ENCODE measurements around the gene SMG9.

Gene SMG9, protein sequence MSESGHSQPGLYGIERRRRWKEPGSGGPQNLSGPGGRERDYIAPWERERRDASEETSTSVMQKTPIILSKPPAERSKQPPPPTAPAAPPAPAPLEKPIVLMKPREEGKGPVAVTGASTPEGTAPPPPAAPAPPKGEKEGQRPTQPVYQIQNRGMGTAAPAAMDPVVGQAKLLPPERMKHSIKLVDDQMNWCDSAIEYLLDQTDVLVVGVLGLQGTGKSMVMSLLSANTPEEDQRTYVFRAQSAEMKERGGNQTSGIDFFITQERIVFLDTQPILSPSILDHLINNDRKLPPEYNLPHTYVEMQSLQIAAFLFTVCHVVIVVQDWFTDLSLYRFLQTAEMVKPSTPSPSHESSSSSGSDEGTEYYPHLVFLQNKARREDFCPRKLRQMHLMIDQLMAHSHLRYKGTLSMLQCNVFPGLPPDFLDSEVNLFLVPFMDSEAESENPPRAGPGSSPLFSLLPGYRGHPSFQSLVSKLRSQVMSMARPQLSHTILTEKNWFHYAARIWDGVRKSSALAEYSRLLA

GRCh38 chr19:43754503-43755255 lies at the start of gene SMG9:
Gene SMG9, minus strand, starts transcription at chr19:43754962. Its CDS starts 4,221 bp downstream, at chr19:43750741.
- ATAC-seq (peak; percentile 79), DNase-seq (peak; percentile 99)

DNA sequence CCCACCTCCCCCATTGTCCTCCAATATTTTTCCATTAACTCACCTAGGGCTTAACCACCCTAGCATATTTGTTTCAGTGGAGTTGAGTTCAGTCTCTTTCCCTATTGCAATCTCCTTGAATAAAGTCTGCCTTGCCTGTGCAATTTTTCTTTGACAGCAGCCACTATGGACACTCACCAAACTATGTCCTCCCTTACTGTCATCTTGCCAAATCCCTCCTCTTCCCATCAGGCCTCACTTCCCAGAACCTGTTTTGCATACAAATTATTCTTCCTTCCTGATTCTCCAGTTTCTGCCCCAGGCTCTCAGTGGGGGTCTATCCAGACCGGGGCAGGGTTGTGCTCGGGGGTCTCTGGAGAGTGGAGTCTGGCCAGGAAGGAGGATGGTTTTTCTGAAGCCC lies 49.7 kb upstream of the SMG9 start:
- DNase-seq: no peak

GRCh38 chr19:43802216-43802951 lies 47.6 kb upstream of the SMG9 start, which contains the start of gene LYPD5:
Gene LYPD5, minus strand, starts transcription at chr19:43802447. Its CDS starts 67 bp downstream, at chr19:43802380.
- DNase-seq (no peak), ATAC-seq (no peak)

More for the DNA sequence above, 49.7 kb upstream of the SMG9 start:
- ATAC-seq: no peak

- no peak for ATAC-seq
Observed at GRCh38 chr19:43799502-43800142, 44.9 kb upstream of the SMG9 start.

GRCh38 chr19:43798546-43799409 lies 44.0 kb upstream of the SMG9 start:
- ATAC-seq: peak; percentile 89
- DNase-seq: peak; percentile 76

More at GRCh38 chr19:43799502-43800142, 44.9 kb upstream of the SMG9 start:
- DNase-seq: no peak

GRCh38 chr19:43798026-43798545 lies 43.3 kb upstream of the SMG9 start:
- ATAC-seq: no peak
- no peak for DNase-seq

DNA sequence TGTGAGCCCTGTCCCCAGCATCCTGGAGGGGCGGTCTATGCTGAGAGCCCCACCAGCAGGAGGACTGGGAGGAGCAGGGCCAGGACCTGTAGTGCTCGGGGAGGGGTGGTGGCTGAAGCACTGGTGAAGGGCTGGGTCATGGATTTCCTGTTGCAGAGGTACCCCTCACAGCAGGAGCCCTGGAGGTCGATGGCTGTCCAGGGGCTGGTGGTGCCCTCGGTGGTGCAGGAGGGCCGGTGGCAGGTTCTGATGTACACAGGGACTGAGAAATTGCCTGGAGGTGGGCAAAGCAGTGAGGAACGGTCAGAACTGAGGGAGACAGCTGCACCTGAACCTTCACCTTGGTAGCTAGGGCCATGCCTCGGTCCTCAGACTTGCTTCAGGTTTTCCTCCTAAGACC lies 42.8 kb upstream of the SMG9 start:
- no peak for DNase-seq
- ATAC-seq: no peak

- DNase-seq (no peak), ATAC-seq (no peak)
Observed at GRCh38 chr19:43797118-43797517, 42.4 kb upstream of the SMG9 start.

- no peak for DNase-seq
- ATAC-seq: no peak
Observed at GRCh38 chr19:43790587-43790986, 35.8 kb upstream of the SMG9 start.

GRCh38 chr19:43789029-43789428 lies 34.3 kb upstream of the SMG9 start:
- no peak for ATAC-seq

GRCh38 chr19:43786665-43787064 lies 31.9 kb upstream of the SMG9 start:
- no peak for DNase-seq

More at GRCh38 chr19:43789029-43789428, 34.3 kb upstream of the SMG9 start:
- DNase-seq: no peak

DNA sequence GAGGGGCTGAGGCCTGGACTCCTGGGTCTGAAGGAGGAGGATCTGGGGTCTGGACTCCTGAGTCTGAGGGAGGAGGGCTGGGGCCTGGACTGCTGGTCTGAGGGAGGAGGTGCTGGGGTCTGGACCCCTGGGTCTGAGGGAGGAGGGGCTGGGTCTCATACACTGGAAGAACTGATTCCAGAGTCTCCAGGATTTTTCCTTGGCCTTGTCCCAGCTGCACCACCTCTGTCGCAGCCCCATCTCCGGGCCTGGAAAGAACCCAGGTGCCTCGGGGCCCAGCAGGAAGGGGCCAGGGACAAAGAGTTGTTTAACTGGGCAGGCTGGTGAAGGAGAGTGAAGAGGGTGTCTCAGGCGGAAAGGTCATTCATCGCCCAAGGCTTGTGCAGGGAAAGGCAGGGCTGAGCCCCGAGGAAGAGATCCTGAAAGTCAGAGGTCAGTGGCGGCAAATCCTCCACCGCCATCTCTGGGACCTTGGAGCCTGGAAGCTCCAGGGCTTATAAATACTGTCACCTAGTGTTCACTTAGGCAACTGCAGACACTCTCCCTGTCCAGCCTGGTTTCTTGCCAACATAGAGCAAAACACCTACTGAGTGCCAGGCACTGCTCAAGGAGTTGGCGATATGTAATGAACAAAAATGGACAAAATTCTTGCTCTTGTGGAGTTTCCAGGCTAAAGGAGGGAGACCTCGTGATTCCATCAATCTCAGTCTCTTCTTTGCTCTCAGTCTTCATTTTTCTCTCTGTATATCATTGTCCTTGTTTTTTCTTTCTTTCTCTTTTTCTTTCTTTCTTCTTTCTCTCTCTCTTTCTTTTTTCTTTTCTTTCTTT lies 30.4 kb upstream of the SMG9 start:
- peak; percentile 63 for DNase-seq
- no peak for ATAC-seq

More at GRCh38 chr19:43786665-43787064, 31.9 kb upstream of the SMG9 start:
- ATAC-seq: no peak

GRCh38 chr19:43784241-43784980 lies 29.6 kb upstream of the SMG9 start:
- DNase-seq (peak; percentile 76), ATAC-seq (peak; percentile 28)

DNA sequence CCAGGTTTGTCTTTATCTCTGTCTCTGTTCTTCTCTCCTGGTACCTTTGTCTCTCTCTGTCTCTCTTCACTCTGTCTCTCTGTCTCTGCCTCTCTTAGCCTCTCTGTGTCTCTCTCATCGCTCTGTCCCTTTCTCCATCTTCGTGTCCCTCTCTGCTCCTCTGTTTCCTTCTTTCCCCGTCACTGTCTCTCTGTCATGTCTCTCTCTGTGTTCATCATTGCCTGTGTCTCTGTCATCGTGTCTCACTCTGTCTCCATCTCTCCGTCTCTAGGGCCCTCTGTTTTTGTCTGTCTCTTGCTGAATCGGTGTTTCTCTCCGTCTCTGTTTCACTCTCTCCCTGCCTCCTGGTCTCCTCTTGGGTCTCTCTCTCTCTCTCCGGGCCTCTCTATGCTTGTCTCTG lies 28.9 kb upstream of the SMG9 start:
- ATAC-seq: no peak

DNA sequence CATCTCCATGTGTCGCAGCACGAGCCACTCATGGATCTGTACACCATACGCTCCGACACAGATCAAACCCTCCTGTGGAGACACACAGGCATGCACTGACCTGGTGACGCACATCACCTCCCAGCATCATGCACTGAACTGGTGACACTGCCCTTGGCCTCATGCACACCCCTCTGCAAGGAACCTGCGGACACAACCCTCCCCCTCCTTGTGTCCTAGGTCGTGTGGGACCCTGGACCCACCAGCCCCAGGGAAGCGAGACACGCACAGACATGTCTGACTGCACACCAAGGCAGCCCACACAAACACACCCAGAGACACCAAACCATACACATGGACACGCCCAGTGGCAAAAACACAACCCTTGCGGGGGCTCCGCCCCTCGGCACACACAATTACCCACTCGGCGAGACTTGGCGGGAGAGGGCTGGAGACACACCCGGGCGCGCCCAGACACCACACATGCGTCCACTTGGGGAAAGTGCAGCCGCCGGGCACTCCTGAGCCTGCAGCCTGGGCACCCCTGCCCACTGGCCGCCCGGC lies 28.0 kb upstream of the SMG9 start:
- DNase-seq (no peak), ATAC-seq (no peak)

More for the DNA sequence above, 28.9 kb upstream of the SMG9 start:
- no peak for DNase-seq

- ATAC-seq: no peak
- DNase-seq: no peak
Observed at GRCh38 chr19:43782311-43782660, 27.5 kb upstream of the SMG9 start.

DNA sequence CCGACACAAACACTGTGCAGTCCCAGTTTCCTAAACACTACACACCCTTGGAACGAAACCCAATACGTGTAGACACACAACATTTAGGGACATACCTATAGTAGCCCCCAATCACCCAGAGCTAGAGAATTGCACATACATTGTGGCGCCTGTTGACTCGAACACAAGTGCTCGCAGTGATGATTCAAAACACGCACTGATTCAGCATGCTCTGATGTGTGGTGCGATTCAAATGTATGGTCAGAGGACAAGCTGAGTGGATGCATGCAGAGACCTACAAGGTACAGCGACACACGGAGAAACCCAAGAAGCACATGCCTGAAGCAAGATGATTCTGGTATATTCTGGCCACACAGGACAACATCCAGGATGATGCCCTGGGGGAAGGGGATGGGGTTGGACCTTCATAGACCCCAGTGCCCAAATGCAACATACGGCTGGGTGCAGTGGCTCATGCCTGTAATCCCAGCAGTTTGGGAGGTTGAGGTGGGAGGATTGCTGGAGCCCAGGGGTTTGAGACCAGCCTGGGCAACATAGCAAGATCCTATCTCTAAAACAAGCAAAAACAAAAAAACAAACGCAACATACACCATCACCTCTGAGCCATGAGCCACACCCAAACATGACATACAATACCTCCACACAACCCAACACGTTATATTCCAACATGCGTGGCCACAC lies 27.0 kb upstream of the SMG9 start:
- DNase-seq (no peak), ATAC-seq (peak; percentile 24)
